Measurements from ENCODE around the gene CEPT1. TPM values are rescaled to one million over a fixed set of nuclear protein-coding genes. Genes with fewer than 3 reads are reported as not detected.
A peak's percentile ranks its signal among the peaks of the same experiment; 100 is the strongest.

The CEPT1 gene
- total and polyA plus RNA-seq, 10 of the 15 experiments (the other 5 are each of a cell fraction or from before 2014, with no cell fraction given), result 29.4 to 77.9 (median 54.8) TPM

DNA sequence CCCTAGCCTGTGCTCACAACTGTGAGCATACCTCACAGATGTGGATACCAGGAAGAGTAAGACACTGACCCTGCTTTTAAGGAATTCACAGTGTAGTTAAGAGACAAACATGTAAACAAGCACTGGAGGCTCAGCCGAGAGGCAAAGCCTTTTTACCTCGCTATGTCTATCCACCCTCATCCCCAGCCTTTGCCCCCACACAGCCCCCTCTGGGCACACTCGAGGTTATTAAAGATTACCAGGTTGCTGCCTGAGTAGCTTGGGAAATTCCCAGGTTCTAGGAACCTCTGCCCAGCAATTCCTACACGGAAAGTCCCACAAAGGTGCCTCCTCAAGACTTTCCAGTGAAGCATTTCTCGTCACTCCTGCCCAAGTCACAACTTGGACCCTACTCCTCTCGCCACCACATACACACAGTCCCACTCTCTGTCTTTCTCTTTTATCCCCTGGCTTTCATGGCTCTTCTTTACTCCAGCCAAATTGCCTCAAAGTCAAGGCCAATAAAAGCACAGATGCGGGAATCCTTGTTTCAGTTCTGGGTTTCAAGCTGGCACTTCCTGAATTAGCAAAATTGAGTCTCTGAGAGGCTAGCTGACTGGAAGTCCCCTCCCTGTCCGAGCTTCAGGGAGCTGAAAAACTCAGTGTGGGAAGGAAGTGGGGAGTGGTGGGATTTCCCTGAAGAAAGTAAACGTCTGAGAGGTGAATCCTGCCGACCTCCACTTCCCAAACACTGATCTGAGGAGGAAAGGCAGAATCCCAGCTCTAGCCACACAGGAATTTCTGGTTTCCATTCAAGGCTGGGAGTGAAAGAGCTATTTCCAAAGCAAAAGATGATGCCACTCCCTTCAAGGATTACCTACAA is 52.9 kb downstream of the CEPT1 start:
- H3K4me1 ChIP-seq (ENCODE audit: control insufficient read depth, insufficient read depth, low read length), result peaks cover 35% of the 10 kb centered on the region
- FAIRE-seq, result no peak
- SMC1A ChIA-PET (ENCODE audit: uncharacterized antibody, unreplicated experiment), result interaction anchor here (0.9 to 8.3 kb wide), 19 partner anchors 8 to 162 kb away, joined by 3 to 105 read pairs (median 8); partner anchors contain the start of genes CEPT1 and DRAM2
- no peak for DNase-seq (ENCODE audit: low read depth, low spot score)
- CTCF ChIA-PET, result interaction anchor here (0.8 to 14.9 kb wide), 9 partner anchors 8 to 207 kb away, joined by 3 to 239 read pairs (median 5); no protein-coding TSS in a partner anchor
- H3K4me2 ChIP-seq (ENCODE audit: control insufficient read depth, insufficient read depth), result peak overlapping the region; percentile 61
- H3K9me3 ChIP-seq (replicated peaks; ENCODE audit: control insufficient read depth, insufficient read depth, low read length), result no peaks in the 10 kb centered on the region
- peak overlapping the region; percentile 46 for H3K9ac ChIP-seq (ENCODE audit: control insufficient read depth, insufficient read depth, low read length)
- peaks cover 61% of the 10 kb centered on the region for H3K79me2 ChIP-seq (ENCODE audit: control insufficient read depth, insufficient read depth, low read length)
- WGBS (ENCODE audit: insufficient coverage, insufficient replicate concordance, low lambda C conversion rate, missing lambda C conversion rate), result 8% methylated on average over 10 of the region's 10 CpGs
- H4K20me1 ChIP-seq (ENCODE audit: control insufficient read depth, insufficient read depth), result no peaks in the 10 kb centered on the region
- H3K4me3 ChIP-seq, result peak overlapping the region; percentile 50
- in situ Hi-C loops (cut with MboI) (no loop called here), intact Hi-C loops (cut with micrococcal nuclease; ENCODE audit: unreplicated experiment) (loop anchor here (5.0 kb wide), 1 partner anchor 46 kb away; no protein-coding TSS in a partner anchor)
- H3K27ac ChIP-seq (ENCODE audit: control insufficient read depth, insufficient read depth), result peak overlapping the region; percentile 92
- no peak overlapping the region for H2AFZ ChIP-seq (ENCODE audit: control insufficient read depth, low read depth, low read length)
- RAD21 ChIA-PET (ENCODE audit: unreplicated experiment), result interaction anchor here (0.7 to 15.0 kb wide), 12 partner anchors 9 to 65 kb away, joined by 3 to 542 read pairs (median 4); partner anchors contain the start of genes CEPT1 and DRAM2
- TSS peak; percentile 59 for BruUV-seq (replicated peaks)
- no peaks in the 10 kb centered on the region for H3K27me3 ChIP-seq (replicated peaks in 1 of 2; ENCODE audit: control insufficient read depth in 2 of 2, insufficient read depth in 2 of 2, low read length in 1 of 2)
- peak; percentile 44 for ATAC-seq
- peaks cover 25 to 52% of the 10 kb centered on the region in 2 experiments for H3K36me3 ChIP-seq (ENCODE audit: control insufficient read depth in 2 of 2, insufficient read depth in 2 of 2, low read length in 1 of 2)
- POLR2A ChIA-PET, result interaction anchor here (1.0 to 12.8 kb wide), 11 partner anchors 9 to 66 kb away, joined by 3 to 371 read pairs (median 4); no protein-coding TSS in a partner anchor
- TF ChIP-seq, protein P1, sequence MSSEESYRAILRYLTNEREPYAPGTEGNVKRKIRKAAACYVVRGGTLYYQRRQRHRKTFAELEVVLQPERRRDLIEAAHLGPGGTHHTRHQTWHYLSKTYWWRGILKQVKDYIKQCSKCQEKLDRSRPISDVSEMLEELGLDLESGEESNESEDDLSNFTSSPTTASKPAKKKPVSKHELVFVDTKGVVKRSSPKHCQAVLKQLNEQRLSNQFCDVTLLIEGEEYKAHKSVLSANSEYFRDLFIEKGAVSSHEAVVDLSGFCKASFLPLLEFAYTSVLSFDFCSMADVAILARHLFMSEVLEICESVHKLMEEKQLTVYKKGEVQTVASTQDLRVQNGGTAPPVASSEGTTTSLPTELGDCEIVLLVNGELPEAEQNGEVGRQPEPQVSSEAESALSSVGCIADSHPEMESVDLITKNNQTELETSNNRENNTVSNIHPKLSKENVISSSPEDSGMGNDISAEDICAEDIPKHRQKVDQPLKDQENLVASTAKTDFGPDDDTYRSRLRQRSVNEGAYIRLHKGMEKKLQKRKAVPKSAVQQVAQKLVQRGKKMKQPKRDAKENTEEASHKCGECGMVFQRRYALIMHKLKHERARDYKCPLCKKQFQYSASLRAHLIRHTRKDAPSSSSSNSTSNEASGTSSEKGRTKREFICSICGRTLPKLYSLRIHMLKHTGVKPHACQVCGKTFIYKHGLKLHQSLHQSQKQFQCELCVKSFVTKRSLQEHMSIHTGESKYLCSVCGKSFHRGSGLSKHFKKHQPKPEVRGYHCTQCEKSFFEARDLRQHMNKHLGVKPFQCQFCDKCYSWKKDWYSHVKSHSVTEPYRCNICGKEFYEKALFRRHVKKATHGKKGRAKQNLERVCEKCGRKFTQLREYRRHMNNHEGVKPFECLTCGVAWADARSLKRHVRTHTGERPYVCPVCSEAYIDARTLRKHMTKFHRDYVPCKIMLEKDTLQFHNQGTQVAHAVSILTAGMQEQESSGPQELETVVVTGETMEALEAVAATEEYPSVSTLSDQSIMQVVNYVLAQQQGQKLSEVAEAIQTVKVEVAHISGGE (CRISPR knock-in tag; IDR thresholded peaks at IDR 0.05), result 0 out of 2 replicates have a peak, but pooled peaks have one; percentile 7
- TF ChIP-seq ZBED1 (IDR thresholded peaks at IDR 0.05; ENCODE audit: borderline replicate concordance), result peak; percentile 10; the same call in 1 of the 2 replicates
- peak; percentile 50; the same call in 1 of the 2 replicates for TF ChIP-seq TBL1XR1 (IDR thresholded peaks at IDR 0.05; ENCODE audit: low read depth, low read length)
- TF ChIP-seq TARDBP (IDR thresholded peaks at IDR 0.05; ENCODE audit: borderline replicate concordance), result no peak
- TF ChIP-seq, protein P2, sequence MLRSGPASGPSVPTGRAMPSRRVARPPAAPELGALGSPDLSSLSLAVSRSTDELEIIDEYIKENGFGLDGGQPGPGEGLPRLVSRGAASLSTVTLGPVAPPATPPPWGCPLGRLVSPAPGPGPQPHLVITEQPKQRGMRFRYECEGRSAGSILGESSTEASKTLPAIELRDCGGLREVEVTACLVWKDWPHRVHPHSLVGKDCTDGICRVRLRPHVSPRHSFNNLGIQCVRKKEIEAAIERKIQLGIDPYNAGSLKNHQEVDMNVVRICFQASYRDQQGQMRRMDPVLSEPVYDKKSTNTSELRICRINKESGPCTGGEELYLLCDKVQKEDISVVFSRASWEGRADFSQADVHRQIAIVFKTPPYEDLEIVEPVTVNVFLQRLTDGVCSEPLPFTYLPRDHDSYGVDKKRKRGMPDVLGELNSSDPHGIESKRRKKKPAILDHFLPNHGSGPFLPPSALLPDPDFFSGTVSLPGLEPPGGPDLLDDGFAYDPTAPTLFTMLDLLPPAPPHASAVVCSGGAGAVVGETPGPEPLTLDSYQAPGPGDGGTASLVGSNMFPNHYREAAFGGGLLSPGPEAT (IDR thresholded peaks at IDR 0.05; ENCODE audit: low read depth), result peak; percentile 93
- TF ChIP-seq, protein P3, sequence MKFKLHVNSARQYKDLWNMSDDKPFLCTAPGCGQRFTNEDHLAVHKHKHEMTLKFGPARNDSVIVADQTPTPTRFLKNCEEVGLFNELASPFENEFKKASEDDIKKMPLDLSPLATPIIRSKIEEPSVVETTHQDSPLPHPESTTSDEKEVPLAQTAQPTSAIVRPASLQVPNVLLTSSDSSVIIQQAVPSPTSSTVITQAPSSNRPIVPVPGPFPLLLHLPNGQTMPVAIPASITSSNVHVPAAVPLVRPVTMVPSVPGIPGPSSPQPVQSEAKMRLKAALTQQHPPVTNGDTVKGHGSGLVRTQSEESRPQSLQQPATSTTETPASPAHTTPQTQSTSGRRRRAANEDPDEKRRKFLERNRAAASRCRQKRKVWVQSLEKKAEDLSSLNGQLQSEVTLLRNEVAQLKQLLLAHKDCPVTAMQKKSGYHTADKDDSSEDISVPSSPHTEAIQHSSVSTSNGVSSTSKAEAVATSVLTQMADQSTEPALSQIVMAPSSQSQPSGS (IDR thresholded peaks at IDR 0.05; ENCODE audit: low read length), result peak; percentile 41; the same call in 1 of the 2 replicates
- TF ChIP-seq POU2F2 (IDR thresholded peaks at IDR 0.05; ENCODE audit: borderline replicate concordance, low read depth, low read length), result peak; percentile 5; the same call in 1 of the 3 replicates
- TF ChIP-seq NR2F1 (conservative IDR thresholded peaks at IDR 0.05), result 0 out of 2 replicates have a peak, but pooled peaks have one; percentile 29
- TF ChIP-seq ZNF687 (IDR thresholded peaks at IDR 0.05), result no peak; the same call in 1 of the 2 replicates

All from GM12878 (cell line).